Measurements from ENCODE around the gene HHIPL1. TPM values are rescaled to one million over a fixed set of nuclear protein-coding genes. Genes with fewer than 3 reads are reported as not detected.

HHIPL1 gene
- polyA plus RNA-seq (2013, experiment 1 of 2; ENCODE audit: insufficient read length): 4.3 TPM
- polyA plus RNA-seq (2013, experiment 2 of 2; ENCODE audit: insufficient read length): 4.1 TPM

DNA sequence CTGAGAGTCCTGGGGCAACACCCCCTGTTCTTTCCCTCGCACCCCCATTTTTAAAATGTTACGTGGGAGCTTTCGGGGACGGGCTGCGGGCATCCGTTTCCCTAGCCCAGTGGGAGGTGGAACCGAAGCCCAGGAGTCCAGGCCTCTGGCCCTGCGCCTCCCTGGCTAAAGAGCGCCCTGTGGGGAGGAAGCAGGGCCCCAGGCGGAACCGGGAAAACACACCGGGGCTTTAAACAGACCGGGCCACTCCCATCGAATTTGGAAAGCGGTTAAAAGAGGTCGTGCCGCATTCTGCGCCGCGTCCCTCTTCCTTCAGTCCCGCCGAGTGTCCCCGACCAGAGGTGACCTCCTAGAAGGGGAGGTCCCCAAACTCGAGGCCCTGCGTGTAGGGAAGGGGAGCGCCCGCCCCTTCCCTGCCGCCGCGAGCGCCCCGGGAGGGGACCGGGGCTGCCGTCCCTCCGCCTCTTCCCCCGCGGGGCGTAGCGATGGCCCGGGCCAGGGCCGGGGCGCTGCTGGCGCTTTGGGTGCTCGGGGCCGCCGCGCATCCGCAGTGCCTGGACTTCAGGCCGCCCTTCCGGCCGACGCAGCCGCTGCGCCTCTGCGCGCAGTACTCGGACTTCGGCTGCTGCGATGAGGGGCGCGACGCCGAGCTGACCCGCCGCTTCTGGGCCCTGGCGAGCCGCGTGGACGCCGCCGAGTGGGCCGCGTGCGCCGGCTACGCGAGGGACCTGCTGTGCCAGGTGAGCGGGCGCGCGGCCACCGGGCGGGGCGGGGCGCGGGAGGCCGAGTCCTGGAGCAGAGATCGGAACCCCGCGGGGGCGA, at the start of gene HHIPL1:
TSS of gene HHIPL1 (plus strand) at position 407 of the 822 bp plus-strand sequence. CDS start at position 486, 79 bp downstream.
- peak; percentile 45 for DNase-seq

GRCh38 chr14:99595524-99595923, 49.4 kb upstream of the HHIPL1 start:
- no peak for DNase-seq

DNA sequence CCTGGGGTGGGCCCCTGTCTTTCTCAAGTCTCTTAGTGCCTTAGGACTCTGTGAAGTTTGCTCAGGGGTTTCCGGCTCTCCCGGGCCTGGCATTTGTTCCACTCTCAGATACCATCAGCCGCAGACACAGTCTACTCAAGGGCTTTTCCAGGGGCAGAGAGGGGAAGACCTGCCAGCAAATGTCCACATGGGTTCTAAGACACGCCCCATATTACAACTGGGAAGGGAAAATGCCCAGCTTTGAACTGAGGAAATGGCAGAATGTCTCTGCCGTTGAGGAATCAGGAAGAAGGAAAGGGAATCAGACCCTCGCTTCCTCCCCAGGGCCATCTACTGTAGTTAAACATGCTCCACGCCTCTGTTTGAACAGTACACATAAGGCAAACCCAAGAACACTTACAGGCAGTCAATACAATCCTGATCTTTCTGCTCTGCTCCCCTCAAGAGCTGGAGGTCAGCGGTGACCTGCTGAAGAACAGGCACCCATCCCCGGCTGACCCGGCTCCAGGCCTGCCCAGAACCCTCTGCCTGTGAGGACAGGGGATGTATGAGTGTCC, 48.8 kb upstream of the HHIPL1 start:
- DNase-seq: no peak

- DNase-seq: no peak
These were observed 48.2 kb upstream of the HHIPL1 start for GRCh38 chr14:99596772-99597171.

- no peak for DNase-seq
These were observed 46.9 kb upstream of the HHIPL1 start for GRCh38 chr14:99597911-99598600.

DNA sequence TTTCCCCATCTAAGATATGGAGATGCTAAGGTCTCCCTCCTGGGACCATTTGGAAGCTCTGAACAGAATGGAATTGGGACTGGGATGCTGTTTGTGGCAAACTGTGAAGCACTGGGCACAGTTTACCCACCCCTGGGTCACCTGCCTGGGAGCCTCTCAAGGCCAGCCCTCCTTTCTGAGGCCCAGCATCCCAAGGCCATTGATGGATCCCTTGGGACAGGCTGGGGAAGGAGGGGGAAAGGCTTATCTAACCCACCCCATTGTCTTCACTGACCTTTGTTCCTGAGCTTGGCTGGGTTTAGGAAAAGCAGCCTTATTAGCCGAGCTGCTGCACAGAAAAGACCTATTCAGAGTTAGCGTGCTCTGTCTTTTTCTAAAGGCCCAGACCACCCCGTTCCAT, 46.2 kb upstream of the HHIPL1 start:
- DNase-seq: no peak

- DNase-seq: no peak
These were observed 45.5 kb upstream of the HHIPL1 start for GRCh38 chr14:99599393-99599792.

GRCh38 chr14:99600232-99600888, 44.6 kb upstream of the HHIPL1 start:
- DNase-seq: no peak

GRCh38 chr14:99601361-99601831, 43.5 kb upstream of the HHIPL1 start:
- peak; percentile 21 for DNase-seq

- DNase-seq: no peak
These were observed 42.7 kb upstream of the HHIPL1 start for GRCh38 chr14:99602054-99602787.

DNA sequence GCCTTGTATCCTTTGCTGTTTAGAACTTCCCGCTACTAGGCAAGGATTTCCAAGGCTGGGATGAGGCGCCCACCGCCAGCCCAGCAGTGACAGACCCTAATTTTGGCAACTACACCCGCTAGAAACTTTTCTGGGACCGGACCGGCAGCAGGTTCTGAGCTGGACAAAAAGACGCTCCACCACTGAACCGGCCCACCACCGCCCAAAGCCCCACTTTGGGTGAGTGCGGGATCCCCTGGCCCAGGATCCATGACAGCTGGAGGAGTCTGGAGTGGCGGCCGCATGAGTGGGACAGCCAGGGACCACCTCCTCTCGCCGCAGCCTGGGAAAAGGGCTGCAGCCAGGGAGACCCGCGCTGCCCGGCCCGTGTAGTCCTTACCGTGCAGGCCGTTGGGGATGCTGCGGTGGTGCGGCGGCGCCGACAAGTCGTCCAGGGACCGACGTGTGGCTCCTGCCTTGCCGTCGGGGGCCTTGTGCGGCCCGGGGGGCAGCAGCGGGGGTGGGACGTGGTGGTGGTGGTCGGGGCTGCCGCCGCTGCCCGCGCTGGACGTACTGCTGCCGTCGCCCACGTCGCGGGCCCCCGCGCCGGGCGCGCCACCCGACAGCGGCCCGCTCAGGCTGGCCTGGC, 42.0 kb upstream of the HHIPL1 start:
- no peak for DNase-seq

- peak; percentile 46 for DNase-seq
These were observed 41.3 kb upstream of the HHIPL1 start, which contains the start of gene CCDC85C for GRCh38 chr14:99603471-99604277. Gene CCDC85C, minus strand, starts transcription at chr14:99604207. Its CDS starts 248 bp downstream, at chr14:99603959.

GRCh38 chr14:99604278-99604765, 40.6 kb upstream of the HHIPL1 start:
- DNase-seq: peak; percentile 95

GRCh38 chr14:99604766-99605298, 40.1 kb upstream of the HHIPL1 start:
- peak; percentile 43 for DNase-seq

DNA sequence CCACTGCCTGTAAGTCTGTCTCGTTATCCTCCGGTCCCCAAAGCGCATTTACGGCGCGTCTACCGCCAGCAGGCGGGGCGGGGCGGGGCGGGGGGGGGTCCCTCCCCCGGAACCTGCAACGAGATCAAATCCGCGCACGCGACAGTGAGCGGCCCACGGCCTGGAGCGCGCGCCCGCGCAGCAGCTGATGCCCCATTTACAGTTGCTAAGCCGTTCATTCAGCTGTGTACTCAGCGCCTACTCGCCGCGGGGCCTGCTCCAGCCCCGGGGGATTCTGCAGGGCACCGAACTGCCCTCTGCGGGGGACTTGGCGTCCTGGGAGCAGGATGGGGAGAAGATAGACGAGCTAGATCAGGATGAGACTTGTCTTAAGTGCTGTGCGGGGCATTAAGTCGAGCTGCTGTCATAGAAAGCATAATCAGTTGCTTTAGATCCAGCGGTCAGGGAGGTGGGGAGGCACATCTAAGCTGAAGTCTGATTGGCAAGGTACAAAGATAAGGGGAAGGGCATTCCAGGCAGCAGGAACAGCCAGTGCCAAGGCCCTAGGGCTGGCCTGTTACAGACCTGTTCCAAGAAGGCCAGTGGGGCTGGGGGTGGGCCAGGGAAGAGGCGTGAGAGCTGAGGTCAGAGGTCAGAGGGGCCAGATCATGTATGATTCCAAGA, 39.5 kb upstream of the HHIPL1 start:
- DNase-seq: peak; percentile 64

DNA sequence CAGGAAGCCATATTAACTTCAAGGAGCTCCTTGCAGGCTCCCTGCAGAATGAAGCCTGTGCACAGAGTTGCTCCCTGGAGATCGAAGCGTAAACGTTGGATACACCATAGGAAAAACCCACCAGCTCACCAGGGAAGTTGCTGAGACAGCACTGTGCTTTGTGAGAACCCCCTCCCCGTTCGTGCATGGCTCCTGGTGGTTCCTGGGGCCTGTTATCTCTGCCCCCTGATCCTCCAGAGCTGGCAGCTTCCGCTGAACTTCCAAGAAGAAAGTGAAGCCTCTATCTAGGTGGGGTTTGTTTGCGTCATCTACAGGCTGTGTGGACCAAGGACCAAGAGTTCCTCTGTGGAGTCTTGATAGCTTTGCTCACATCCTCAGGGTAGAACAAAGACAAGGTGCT, 38.6 kb upstream of the HHIPL1 start:
- no peak for DNase-seq

- DNase-seq: no peak
These were observed 36.3 kb upstream of the HHIPL1 start for GRCh38 chr14:99608591-99608990.

DNA sequence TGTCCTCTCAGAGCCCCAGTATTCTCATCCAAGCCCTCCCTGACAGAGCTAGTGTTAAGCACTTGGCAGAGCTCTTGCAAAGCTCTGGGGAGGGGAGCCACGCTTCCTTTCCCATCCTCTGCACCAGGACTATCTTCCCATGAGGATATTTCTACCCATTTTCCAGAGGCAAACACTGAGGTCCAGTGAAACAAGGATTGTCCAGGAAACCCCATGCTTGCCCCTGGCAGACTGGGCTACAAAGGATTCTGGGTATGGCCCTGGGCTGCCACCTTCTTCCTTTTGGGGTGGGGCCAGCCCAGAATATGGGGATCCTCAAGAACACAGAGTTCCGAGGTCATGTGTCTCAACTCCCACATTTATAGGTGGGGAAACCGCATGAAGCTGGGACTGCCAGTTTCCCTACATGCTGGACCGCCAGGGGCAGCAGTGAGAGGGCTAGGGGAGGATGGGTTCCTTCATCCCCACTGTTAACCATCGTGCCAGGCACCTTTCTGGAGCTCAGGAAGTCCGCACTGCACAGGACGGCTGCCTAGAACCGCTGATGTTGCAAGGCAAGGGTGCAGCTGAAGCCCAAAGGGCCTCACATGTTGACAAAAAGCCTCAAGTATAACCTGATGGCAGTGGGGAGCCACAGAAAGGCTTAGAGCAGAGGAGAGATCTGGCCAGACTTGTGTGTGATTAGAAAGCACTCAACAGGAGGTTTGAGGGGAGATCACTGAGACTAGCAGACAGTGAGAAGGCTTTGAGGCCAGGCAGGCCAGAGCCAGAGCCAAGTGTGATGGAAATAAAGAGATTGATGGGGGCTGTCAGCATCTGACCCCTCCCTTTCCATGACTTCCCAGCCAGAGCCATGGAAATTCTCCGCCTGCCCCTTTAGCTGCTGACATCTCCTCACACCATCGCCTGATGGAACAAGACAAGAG, 35.4 kb upstream of the HHIPL1 start:
- no peak for DNase-seq

All from fibroblast of skin of back (primary cell).